IPS DF 19.7 (cell line): ENCODE results near the gene CNTN5.
A peak's percentile ranks its signal among the peaks of the same experiment; 100 is the strongest.
"Not testable (repeated sequence)": the region's sequence is repeated elsewhere in the genome, so short reads cannot be mapped to it uniquely, and the experiment has no call there.

Experiments used
- DNase-seq: peaks from one replicate; pipeline ENCODE4 v3.0.0-alpha.2; 2013; ENCODE audit warnings: low read depth, low spot score

Gene CNTN5

GRCh38 chr11:99020352-99021225 lies at the start of gene CNTN5:
Gene CNTN5, plus strand, starts transcription at chr11:99020949.
- peak; percentile 28 for DNase-seq

GRCh38 chr11:98979205-98979604 lies 41.5 kb upstream of the CNTN5 start:
- no peak for DNase-seq

- DNase-seq: peak; percentile 28
Observed at GRCh38 chr11:99015634-99016454, 4.9 kb upstream of the CNTN5 start.

GRCh38 chr11:99019696-99020095 lies 1.1 kb upstream of the CNTN5 start:
- no peak for DNase-seq

GRCh38 chr11:99037057-99037456 lies 16.3 kb downstream of the CNTN5 start:
- no peak for DNase-seq

- DNase-seq: no peak
Observed at GRCh38 chr11:99063331-99063730, 42.6 kb downstream of the CNTN5 start.

- no peak for DNase-seq
Observed at GRCh38 chr11:99065121-99065520, 44.4 kb downstream of the CNTN5 start.

GRCh38 chr11:99066618-99067317 lies 46.0 kb downstream of the CNTN5 start:
- DNase-seq: no peak

GRCh38 chr11:99068832-99069231 lies 48.1 kb downstream of the CNTN5 start:
- no peak for DNase-seq

- DNase-seq: no peak
Observed at GRCh38 chr11:99069856-99070444, 49.2 kb downstream of the CNTN5 start.

GRCh38 chr11:99079576-99079975 lies 58.8 kb downstream of the CNTN5 start:
- no peak for DNase-seq

GRCh38 chr11:99080154-99080553 lies 59.4 kb downstream of the CNTN5 start:
- DNase-seq: no peak

GRCh38 chr11:99098258-99098657 lies 77.5 kb downstream of the CNTN5 start:
- no peak for DNase-seq

- no peak for DNase-seq
Observed at GRCh38 chr11:99098751-99099150, 78.0 kb downstream of the CNTN5 start.

- DNase-seq: no peak
Observed at GRCh38 chr11:99117603-99118002, 96.9 kb downstream of the CNTN5 start.

- not testable (repeated sequence) for DNase-seq
Observed at GRCh38 chr11:99133862-99134261, 113.1 kb downstream of the CNTN5 start.

GRCh38 chr11:99135508-99135907 lies 114.8 kb downstream of the CNTN5 start:
- no peak for DNase-seq

GRCh38 chr11:99142237-99142636 lies 121.5 kb downstream of the CNTN5 start:
- DNase-seq: no peak

GRCh38 chr11:99148352-99148751 lies 127.6 kb downstream of the CNTN5 start:
- DNase-seq: no peak

- no peak for DNase-seq
Observed at GRCh38 chr11:99154277-99154676, 133.5 kb downstream of the CNTN5 start.

GRCh38 chr11:99160447-99160846 lies 139.7 kb downstream of the CNTN5 start:
- DNase-seq: no peak

- no peak for DNase-seq
Observed at GRCh38 chr11:99162819-99163218, 142.1 kb downstream of the CNTN5 start.
